HK-2 (cell line): ENCODE data around the gene BCAT1.
"Not testable (repeated sequence)": the region's sequence is repeated elsewhere in the genome, so short reads cannot be mapped to it uniquely, and the experiment has no call there.

Source experiments
- DNase-seq: peaks from one replicate; pipeline ENCODE4 v3.0.0-alpha.2; 2018; ENCODE audit not compliant: unreplicated experiment

Gene BCAT1

GRCh38 chr12:24901576-24902461, 47.1 kb downstream of the BCAT1 start:
- no peak for DNase-seq

GRCh38 chr12:24900196-24900595, 48.7 kb downstream of the BCAT1 start:
- no peak for DNase-seq

- no peak for DNase-seq
Measured at GRCh38 chr12:24899503-24900075, 49.3 kb downstream of the BCAT1 start.

- no peak for DNase-seq
Measured at GRCh38 chr12:24898606-24899005, 50.3 kb downstream of the BCAT1 start.

- no peak for DNase-seq
Measured at GRCh38 chr12:24898185-24898584, 50.7 kb downstream of the BCAT1 start.

- no peak for DNase-seq
Measured at GRCh38 chr12:24896171-24896570, 52.7 kb downstream of the BCAT1 start.

GRCh38 chr12:24895612-24896011, 53.3 kb downstream of the BCAT1 start:
- no peak for DNase-seq

- DNase-seq, result no peak
Measured at GRCh38 chr12:24894879-24895278, 54.0 kb downstream of the BCAT1 start.

GRCh38 chr12:24890048-24890803, 58.7 kb downstream of the BCAT1 start:
- no peak for DNase-seq

GRCh38 chr12:24889411-24889810, 59.5 kb downstream of the BCAT1 start:
- no peak for DNase-seq

- DNase-seq, result no peak
Measured at GRCh38 chr12:24888813-24889212, 60.1 kb downstream of the BCAT1 start.

- DNase-seq, result no peak
Measured at GRCh38 chr12:24884911-24885310, 64.0 kb downstream of the BCAT1 start.

GRCh38 chr12:24881724-24882371, 67.1 kb downstream of the BCAT1 start:
- no peak for DNase-seq

GRCh38 chr12:24881227-24881626, 67.7 kb downstream of the BCAT1 start:
- DNase-seq, result no peak

- no peak for DNase-seq
Measured at GRCh38 chr12:24880732-24881131, 68.2 kb downstream of the BCAT1 start.

- no peak for DNase-seq
Measured at GRCh38 chr12:24879644-24880043, 69.3 kb downstream of the BCAT1 start.

GRCh38 chr12:24875014-24875413, 73.9 kb downstream of the BCAT1 start:
- no peak for DNase-seq

- no peak for DNase-seq
Measured at GRCh38 chr12:24872211-24872610, 76.7 kb downstream of the BCAT1 start.

GRCh38 chr12:24866139-24866538, 82.8 kb downstream of the BCAT1 start:
- not testable (repeated sequence) for DNase-seq

- peak; percentile 29 for DNase-seq
Measured at GRCh38 chr12:24864796-24865125, 84.1 kb downstream of the BCAT1 start.

GRCh38 chr12:24861766-24862540, 86.9 kb downstream of the BCAT1 start:
- no peak for DNase-seq
